Stimulated activated CD4-positive, alpha-beta T cell treated with anti-CD3 and anti-CD28 coated beads, TNF-alpha, amount 100 ng/mL, for 1 hour (primary cell): Measurements from ENCODE around the gene CORO6.

Experiments used
- DNase-seq, 3 donors: peaks; one replicate each; pipeline ENCODE4 v3.0.0-alpha.2; 2020; ENCODE audit warnings: low read depth in 3 of 3, low spot score in 1 of 3

The CORO6 gene

DNA sequence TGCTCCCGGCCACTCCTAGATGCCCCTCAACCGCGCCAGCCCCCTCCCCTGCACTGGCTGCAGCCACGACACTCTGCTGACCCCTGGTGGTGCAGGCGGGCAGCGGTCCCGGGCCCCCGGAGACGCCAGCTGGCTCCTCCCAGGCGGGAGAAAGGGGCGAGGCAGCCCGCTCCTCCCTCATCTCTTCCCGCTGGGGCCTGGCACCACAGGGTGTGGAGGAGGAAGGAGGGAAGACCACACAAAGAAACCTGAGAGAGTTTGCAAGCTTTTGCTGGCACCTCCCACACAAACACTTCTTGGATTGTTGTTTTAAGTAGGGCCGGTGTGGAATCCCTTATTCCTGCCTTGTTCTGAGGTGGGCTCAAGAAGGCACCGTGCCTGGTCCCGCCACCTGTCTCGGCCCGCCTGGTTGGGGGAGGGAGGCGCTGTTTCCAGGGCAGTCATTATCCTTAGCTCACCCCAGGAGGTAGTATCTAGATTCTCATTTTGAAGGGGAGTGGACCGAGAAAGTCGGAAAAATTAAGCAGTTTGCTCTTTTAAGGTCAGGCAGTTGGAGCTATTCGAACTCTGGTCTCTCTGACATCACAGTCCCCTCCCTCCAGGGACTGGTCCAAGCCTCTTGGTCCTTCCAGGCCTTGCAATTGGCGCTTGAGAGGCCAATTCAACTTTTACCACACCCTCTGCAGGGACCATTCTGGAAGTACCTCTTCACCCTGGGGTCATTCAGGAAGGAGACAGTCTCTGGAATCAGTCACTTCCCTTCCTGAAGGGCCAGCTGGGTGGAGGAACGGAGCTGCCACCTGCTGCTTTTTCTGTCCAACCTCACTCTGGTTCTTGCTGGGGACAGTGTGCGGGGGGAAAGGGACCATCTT is 30.7 kb downstream of the CORO6 start:
- peak; percentile 35 to 75 (median 40) for DNase-seq

GRCh38 chr17:29591146-29591736 is 31.5 kb downstream of the CORO6 start:
- no peak for DNase-seq

DNA sequence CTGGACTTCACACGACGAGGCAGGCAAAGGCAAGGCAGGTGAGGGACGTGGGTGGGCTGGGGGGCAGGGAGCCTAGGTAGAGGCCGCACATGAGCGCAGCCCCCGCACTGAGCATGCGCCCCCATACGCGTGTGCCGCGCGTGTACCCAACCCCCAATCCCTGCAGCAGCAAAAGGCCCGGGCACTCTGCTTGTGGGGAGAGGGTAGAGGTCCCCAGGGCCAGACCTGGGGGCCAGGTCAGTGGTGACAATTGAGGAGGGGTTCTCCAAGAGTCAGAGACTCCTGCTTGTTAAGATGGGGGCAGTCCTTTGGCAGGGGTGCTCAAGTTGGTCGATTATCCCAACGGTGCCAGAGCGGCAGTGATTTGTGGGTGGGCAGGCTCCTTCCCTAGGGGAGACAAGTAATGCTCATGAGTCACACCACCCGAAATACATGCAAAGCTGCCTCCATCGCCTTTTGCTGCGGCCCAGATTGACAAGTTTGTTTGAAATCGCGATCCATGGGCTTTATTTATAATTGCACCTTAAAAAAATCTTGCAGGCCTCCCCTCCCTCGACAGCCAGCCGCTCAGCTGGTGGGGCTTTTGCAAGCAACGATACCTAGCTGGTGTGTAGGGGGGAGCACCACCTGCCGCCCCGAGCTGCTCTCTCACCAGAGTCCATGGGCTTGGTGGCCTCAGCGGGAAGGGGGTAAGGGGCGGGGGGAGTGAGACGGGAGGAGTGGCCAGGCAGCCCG is 32.1 kb downstream of the CORO6 start:
- DNase-seq: no peak

GRCh38 chr17:29589524-29590410 is 32.9 kb downstream of the CORO6 start, which contains the start of gene GIT1:
GIT1 (minus strand) TSS chr17:29589648; CDS start chr17:29589378, 270 bp downstream.
- peak in 2 of 3 donors; percentile 70 to 79 for DNase-seq

DNA sequence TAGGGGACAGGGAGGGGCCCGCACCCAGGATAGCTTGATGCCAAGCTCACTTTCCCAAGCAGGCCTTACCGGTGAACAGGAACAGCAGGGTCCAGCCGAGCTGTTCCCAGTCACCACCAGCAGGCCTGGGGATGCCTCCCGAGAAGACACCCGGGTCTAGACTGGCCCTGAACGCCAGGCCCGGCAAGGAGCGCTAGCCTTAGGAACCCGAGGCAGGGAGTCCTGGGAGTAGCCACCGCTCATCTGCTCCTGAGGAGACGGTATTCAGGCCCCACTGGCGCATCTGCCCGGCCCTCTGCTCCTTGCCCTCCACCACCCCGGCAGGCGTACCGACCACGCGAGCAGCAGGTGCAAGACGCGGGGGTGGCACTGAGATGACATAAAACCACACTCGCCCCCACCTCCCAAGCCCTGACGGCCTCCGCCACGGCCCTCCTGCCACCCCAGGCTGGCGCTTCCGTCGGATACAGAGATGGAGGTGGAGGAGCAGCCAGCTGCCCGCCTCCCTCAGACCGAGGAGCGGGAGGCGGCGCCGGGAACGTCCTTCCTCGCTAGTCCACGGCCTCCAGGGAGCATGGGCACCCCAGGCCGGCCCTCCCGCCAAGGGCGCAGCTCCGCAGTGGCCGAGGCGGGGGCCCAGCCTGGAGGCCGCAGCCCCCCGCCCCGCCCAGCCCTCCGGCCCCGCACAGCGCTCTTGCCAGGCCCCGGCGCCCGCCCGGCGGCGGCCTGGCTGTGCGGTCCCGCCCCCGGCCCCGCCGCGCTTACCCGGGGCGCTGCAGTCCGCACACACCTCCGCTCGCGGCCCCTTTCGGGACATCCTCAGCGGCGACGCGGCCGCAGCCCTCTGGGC is 33.9 kb downstream of the CORO6 start:
- DNase-seq: peak in 1 of 3 donors; percentile 43

GRCh38 chr17:29588017-29588561 is 34.6 kb downstream of the CORO6 start:
- DNase-seq: no peak

- DNase-seq: no peak
These were observed 35.1 kb downstream of the CORO6 start for GRCh38 chr17:29587591-29587990.

- DNase-seq: no peak
These were observed 35.8 kb downstream of the CORO6 start for GRCh38 chr17:29586676-29587469.

GRCh38 chr17:29585080-29585751 is 37.5 kb downstream of the CORO6 start:
- DNase-seq: no peak

- no peak for DNase-seq
These were observed 38.1 kb downstream of the CORO6 start for GRCh38 chr17:29584452-29585079.

- DNase-seq: no peak
These were observed 39.1 kb downstream of the CORO6 start for GRCh38 chr17:29583324-29584248.

- no peak for DNase-seq
These were observed 39.9 kb downstream of the CORO6 start for GRCh38 chr17:29582772-29583171.

GRCh38 chr17:29582254-29582765 is 40.4 kb downstream of the CORO6 start:
- no peak for DNase-seq

- DNase-seq: no peak
These were observed 41.0 kb downstream of the CORO6 start for GRCh38 chr17:29581583-29582253.

DNA sequence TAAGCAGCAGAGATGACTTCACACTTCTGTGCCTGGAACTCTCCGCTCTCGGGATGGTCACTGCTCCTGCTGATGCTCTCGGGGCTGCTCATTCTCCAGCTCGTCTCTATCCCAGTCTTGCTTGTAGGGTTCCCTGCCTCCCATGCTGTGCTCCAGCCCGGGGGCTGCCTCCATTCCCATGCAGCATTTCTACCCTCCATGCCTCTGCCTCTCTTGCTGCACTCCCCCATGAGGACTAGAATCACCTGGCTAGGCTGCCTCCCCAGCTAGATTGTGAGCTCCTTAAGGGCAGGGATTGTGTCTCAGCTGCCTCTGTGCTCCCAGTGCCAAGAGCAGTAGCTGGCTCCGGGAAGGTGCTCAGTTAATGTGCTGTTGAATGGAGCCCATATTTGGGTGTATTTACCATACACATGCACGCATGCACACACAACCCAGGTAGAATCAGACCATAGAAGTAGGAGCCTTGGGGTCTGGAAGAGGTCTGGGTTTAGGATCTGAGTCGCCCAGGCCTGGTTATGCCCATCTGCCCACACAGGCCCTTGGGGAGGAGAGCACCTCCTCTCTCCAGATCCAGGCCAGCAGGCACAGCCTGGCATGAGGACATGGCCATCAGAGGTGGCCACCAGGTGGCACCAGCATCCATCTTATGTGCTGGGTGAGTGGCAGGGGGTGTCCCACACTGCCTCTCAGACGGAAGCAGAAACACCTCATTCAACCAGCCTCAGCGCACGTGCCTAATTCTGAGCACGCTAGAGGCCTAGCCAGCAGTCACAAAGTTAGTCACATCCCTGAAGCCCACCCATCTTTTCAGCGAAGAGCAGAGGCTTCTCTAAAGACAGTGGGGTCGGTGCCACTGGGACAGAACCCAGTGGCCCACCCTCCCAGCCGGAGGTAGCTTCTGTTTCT is 42.6 kb downstream of the CORO6 start:
- DNase-seq: peak; percentile 72 to 90 (median 82)
